A549 treated with CORT108297 at 1 μM for 4 hours (cell line): ENCODE data around the gene SEMA6C. TPM values are rescaled to one million over a fixed set of nuclear protein-coding genes. Genes with fewer than 3 reads are reported as not detected.

Experiments used
- total RNA-seq: library from RNA; stranded (reverse); fragments of 200-300 nt; extraction: Qiagen RNA extraction; gene quantifications from 5 replicates; pipeline ENCODE4 v1.2.3, GENCODE V29; 2022

SEMA6C gene, protein sequence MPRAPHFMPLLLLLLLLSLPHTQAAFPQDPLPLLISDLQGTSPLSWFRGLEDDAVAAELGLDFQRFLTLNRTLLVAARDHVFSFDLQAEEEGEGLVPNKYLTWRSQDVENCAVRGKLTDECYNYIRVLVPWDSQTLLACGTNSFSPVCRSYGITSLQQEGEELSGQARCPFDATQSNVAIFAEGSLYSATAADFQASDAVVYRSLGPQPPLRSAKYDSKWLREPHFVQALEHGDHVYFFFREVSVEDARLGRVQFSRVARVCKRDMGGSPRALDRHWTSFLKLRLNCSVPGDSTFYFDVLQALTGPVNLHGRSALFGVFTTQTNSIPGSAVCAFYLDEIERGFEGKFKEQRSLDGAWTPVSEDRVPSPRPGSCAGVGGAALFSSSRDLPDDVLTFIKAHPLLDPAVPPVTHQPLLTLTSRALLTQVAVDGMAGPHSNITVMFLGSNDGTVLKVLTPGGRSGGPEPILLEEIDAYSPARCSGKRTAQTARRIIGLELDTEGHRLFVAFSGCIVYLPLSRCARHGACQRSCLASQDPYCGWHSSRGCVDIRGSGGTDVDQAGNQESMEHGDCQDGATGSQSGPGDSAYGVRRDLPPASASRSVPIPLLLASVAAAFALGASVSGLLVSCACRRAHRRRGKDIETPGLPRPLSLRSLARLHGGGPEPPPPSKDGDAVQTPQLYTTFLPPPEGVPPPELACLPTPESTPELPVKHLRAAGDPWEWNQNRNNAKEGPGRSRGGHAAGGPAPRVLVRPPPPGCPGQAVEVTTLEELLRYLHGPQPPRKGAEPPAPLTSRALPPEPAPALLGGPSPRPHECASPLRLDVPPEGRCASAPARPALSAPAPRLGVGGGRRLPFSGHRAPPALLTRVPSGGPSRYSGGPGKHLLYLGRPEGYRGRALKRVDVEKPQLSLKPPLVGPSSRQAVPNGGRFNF
- total RNA-seq, result 1.3 to 2.5 TPM (median 1.9 TPM) in 5 replicates

DNA sequence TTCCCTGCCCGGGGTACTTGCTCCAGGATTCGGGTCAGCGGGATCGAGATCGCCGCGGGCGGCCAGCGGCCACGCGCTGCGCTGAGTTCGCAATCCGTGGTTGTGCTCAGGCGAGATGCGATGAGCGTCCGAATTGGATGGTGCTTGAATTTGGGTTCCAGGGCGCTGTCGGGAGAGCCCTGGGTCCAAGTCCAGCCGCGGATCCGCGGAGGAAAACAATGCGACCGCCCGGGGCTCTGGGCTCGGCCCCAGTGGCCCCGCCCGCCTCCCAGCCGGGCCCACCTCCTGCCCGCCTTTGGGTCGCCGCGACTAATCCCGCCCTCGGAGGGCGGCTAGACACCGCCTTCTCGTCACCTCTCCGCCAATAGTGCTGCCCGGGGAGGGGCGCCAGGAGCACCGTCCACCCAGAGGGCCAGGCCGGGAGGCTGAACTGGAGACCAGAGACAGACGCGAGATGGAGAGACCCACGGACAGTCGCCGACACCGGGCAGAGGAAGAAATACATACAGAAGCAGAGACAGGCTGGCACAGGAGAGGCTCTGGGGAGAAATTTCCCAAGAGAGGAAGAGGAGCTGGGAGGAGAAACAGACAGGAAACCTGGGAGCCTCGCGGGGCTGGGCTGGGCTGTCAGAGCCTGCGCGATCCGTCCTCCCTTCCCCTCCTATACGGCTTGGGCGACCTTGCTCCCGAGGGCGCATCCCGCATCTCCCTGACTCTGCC lies at the start of gene SEMA6C:
TSS of gene SEMA6C (minus strand) at position 220 of the 720 bp plus-strand sequence. CDS start 4,010 bp downstream, outside the sequence.

DNA sequence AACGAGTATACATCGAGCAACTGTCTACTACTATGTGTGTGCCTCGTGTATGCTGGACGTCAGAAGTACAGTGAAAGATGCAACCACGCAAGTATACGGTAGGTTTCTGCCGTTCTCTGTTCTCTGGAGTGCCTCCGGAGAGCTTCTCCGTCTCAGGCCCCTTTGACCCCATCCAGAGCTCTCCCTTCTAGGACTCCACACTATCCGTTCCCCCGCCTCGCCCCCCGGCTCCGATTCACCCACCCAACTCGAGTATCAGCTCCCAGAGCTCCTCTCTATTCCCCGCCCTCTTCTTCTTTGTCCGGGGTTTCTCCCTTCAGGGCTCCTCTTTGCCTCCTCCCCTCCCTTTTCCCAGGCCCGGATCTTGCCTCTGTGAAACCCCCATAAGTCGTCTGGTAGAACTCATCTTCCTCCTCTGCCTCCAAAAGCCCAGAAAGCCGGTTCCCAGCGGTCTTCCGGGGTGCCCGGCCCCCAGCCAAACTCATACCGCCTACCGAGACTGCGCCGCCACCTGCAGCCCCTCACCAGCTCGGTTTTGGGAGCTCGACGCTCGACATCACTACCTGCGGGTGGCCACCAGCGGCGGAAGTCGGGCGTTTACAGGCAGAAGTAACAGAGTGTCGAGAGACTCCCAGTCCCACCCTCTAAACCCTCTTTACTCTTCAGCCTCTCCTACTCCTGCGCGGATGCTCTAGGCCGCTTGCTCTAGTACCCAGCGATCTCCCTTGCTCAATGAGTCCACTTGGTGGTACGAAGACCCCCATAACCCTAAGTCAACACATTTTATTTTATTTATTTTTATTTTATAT lies 43.4 kb upstream of the SEMA6C start, which contains the start of gene VPS72:
TSS of gene VPS72 (minus strand) at position 561 of the 809 bp plus-strand sequence. CDS start at position 485, 76 bp downstream.

DNA sequence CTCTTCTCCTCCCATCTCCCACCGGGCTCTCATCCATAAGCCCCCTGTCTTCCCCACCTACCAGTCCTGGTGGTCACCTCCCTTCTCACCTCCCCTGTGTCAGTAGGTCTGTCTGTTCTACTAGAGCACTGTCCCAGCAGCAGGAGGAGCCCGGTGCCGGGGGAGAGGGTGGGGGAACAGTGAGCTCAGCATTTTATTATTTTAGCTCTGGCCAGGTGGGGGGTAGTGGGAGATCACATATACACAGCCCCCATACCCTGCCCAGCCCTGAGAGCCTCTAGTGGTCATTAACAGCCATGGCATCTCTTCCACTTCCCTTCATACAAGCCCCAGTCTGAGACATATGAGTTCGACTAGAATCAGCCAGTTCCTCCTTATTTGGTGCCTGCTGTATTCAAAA lies 29.4 kb upstream of the SEMA6C start, which contains the start of gene TMOD4:
TSS of gene TMOD4 (minus strand) at position 119 of the 400 bp plus-strand sequence. CDS start 1,106 bp downstream, outside the sequence.

DNA sequence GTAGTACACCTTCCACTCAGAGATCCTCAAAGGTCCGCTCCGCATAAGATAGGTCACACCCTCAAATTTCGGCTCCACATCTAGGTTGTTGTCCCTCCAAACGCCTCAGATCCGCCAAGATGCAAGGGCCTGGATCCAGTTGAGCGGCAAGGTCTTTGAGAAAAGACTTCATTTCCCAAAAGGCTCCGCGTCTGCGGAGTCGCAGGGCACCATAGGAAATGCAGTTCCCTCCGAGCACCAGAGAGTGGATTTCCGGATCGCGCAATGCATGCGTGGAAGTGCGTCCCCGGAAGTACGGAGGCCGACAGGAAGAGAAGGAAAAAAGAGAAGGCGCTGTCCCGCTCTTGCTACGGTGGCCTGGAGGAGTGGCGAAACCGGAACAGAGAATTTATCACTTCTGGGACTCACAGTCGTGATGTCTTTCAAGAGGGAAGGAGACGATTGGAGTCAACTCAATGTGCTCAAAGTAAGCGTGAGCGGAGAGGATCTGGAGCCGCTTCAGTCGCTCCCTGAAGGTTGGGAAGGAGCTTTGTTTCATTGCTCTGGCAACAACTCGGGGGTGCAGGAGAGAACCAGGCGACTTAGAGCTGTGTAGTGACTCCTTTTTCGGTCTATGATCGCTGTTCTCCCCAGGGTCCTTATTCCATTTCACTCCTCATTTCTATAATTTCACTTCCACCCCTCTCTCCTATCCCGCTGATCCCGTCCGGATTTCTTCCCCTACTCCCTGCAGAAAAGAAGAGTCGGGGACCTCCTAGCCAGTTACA lies 19.5 kb upstream of the SEMA6C start, which contains the start of the genes LYSMD1 and SCNM1:
TSS of gene LYSMD1 (minus strand) at position 165 of the 767 bp plus-strand sequence. CDS start 644 bp downstream, outside the sequence.
TSS of gene SCNM1 (plus strand) at position 407 of the 767 bp plus-strand sequence. CDS start at position 416, 9 bp downstream.

DNA sequence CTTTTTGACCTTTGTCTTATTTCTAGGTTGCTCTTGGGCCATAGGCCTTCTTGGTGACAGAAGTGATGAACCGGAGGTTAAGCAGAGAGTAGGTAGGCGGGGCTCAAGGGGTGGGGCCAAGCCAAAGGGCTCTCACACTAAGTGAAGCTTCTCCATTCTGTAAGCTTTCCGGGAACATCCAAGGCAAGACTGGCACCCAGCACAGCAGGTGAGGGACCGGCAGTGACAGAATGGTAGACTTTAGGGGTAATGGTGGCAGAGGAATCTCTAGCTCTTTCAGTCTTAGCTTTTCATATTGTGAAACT lies 10.0 kb upstream of the SEMA6C start, which contains the start of gene TNFAIP8L2:
TSS of gene TNFAIP8L2 (plus strand) at position 135 of the 305 bp plus-strand sequence. CDS start 2,049 bp downstream, outside the sequence.

Other genes starting within 250 kb of the SEMA6C start
- gene SETDB1, start 220.3 kb downstream of the SEMA6C start, total RNA-seq, result 20.7 to 27.7 TPM (median 23.5 TPM) in 5 replicates
- 249 to 260 TPM (median 254 TPM) in 5 replicates for gene CERS2, start 171.8 kb downstream of the SEMA6C start, total RNA-seq
- gene ANXA9, start 164.3 kb downstream of the SEMA6C start, total RNA-seq, result 0.63 to 1.1 TPM (median 0.85 TPM) in 5 replicates
- 2.9 to 3.6 TPM (median 3.3 TPM) in 5 replicates for gene MINDY1, start 139.7 kb downstream of the SEMA6C start, total RNA-seq
- 11.9 to 16.0 TPM (median 14.8 TPM) in 5 replicates for gene PRUNE1, start 138.2 kb downstream of the SEMA6C start, total RNA-seq
- gene BNIPL, start 110.0 kb downstream of the SEMA6C start, total RNA-seq, result 0.07 to 0.12 TPM (median 0.07 TPM) in 5 replicates
- 5.8 to 8.9 TPM (median 7.1 TPM) in 5 replicates for gene C1orf56, start 98.9 kb downstream of the SEMA6C start, total RNA-seq
- 71.6 to 85.1 TPM (median 74.0 TPM) in 5 replicates for gene CDC42SE1, start 87.0 kb downstream of the SEMA6C start, total RNA-seq
- 14.5 to 18.8 TPM (median 17.8 TPM) in 5 replicates for gene MLLT11, start 86.2 kb downstream of the SEMA6C start, total RNA-seq
- gene GABPB2, start 75.9 kb downstream of the SEMA6C start, total RNA-seq, result 2.7 to 3.9 TPM (median 3.5 TPM) in 5 replicates
- not detected in 5 replicates for gene TNFAIP8L2, start 10.0 kb upstream of the SEMA6C start, total RNA-seq
- 5.3 to 7.5 TPM (median 6.6 TPM) in 5 replicates for gene LYSMD1, start 19.3 kb upstream of the SEMA6C start, total RNA-seq
- 44.0 to 49.0 TPM (median 44.9 TPM) in 5 replicates for gene SCNM1, start 19.5 kb upstream of the SEMA6C start, total RNA-seq
- gene TMOD4, start 29.4 kb upstream of the SEMA6C start, total RNA-seq, result 0.30 to 0.46 TPM (median 0.35 TPM) in 4 of 5 replicates, not detected in the other
- 39.9 to 66.6 TPM (median 45.1 TPM) in 5 replicates for gene VPS72, start 43.6 kb upstream of the SEMA6C start, total RNA-seq
- 42.3 to 54.3 TPM (median 44.7 TPM) in 5 replicates for gene PIP5K1A, start 51.9 kb upstream of the SEMA6C start, total RNA-seq
- gene PSMD4, start 108.1 kb upstream of the SEMA6C start, total RNA-seq, result 172 to 208 TPM (median 186 TPM) in 5 replicates
- 11.8 to 15.3 TPM (median 14.0 TPM) in 5 replicates for gene ZNF687, start 135.7 kb upstream of the SEMA6C start, total RNA-seq
- 24.1 to 27.9 TPM (median 26.2 TPM) in 5 replicates for gene PI4KB, start 180.8 kb upstream of the SEMA6C start, total RNA-seq
- gene RFX5, start 200.6 kb upstream of the SEMA6C start, total RNA-seq, result 23.7 to 28.4 TPM (median 25.6 TPM) in 5 replicates
- 5.9 to 8.4 TPM (median 6.1 TPM) in 5 replicates for gene SELENBP1, start 226.1 kb upstream of the SEMA6C start, total RNA-seq